HepG2 (cell line): ENCODE data around the gene CDC42EP3. TPM values are rescaled to one million over a fixed set of nuclear protein-coding genes. Genes with fewer than 3 reads are reported as not detected.

ENCODE experiments used
- ATAC-seq: fragments of 200-7000 bp; cut with Tn5 transposase; 3 replicates; pipeline ENCODE4 v1.9.1; 2020; ENCODE audit warnings: mild to moderate bottlenecking, moderate library complexity
- BruUV-seq: library from RNA; stranded (reverse); fragments of 400-500 nt; replicated peaks from 2 replicates; lab custom pipeline; 2021; lab: Mats Ljungman, UMichigan
- CTCF ChIA-PET: fragments of 300-600 bp; formaldehyde crosslinking; extraction: SDS; loops from one replicate; lab custom pipeline; 2021; ENCODE audit warnings: low total read pairs, inconsistent platforms, low intra/inter-chr PET ratio; lab: Yijun Ruan, JAX
- POLR2A ChIA-PET: fragments of 350-600 bp; sonication (Branson Sonifier 250); formaldehyde crosslinking; loops from one replicate; lab custom pipeline; 2020; ENCODE audit warnings: antibody characterized with exemption, inconsistent platforms; lab: Yijun Ruan, JAX
- DNase-seq: peaks from one replicate; pipeline ENCODE4 v3.0.0-alpha.2; 2015; ENCODE audit warnings: low spot score
- FAIRE-seq: peaks from 3 replicates; lab custom pipeline; 2011; peaks lifted over from hg19 to GRCh38; lab: Jason Lieb, UNC
- H2AFZ ChIP-seq: one replicate; pipeline ENCODE4 v1.6.1; 2011; ENCODE audit warnings: low read length, inconsistent platforms
- H3K27ac ChIP-seq: fragments of 300-600 bp; 3 replicates; pipeline ENCODE4 v1.8.0; 2011; ENCODE audit warnings: mixed run types, mild to moderate bottlenecking, mixed read lengths, low read length, inconsistent platforms; ENCODE audit not compliant: insufficient read depth; ENCODE audit errors: extremely low read length
- H3K27me3 ChIP-seq, 2 experiments: fragments of 200-600 bp in 1 of 2; 2 replicates in 1 of 2; 3 replicates in 1 of 2; pipeline versions ENCODE4 v1.6.0 to v1.8.0; 2011; ENCODE audit warnings: low read length in 2 of 2, mild to moderate bottlenecking in 2 of 2, moderate library complexity in 2 of 2, inconsistent platforms in 1 of 2; ENCODE audit not compliant: insufficient read depth in 2 of 2, control insufficient read depth in 1 of 2
- H3K36me3 ChIP-seq, 2 experiments: fragments of 200-600 bp in 1 of 2; replicated peaks in 1 of 2; 2 replicates in 1 of 2; 3 replicates in 1 of 2; pipeline versions ENCODE4 v1.5.1 to v1.8.0; 2011; ENCODE audit warnings: low read length in 2 of 2, inconsistent platforms in 1 of 2; ENCODE audit not compliant: insufficient read depth in 2 of 2, control insufficient read depth in 1 of 2
- H3K4me1 ChIP-seq: 2 replicates; pipeline ENCODE4 v1.5.1; 2012; ENCODE audit warnings: low read length, inconsistent platforms; ENCODE audit not compliant: insufficient read depth
- H3K4me2 ChIP-seq: 2 replicates; pipeline ENCODE4 v1.6.0; 2011; ENCODE audit warnings: low read depth, low read length, inconsistent platforms
- H3K4me3 ChIP-seq, 3 experiments: fragments of 200-600 bp in 1 of 3; sonication (generic), shearing (Covaris generic) in 1 of 3; replicated peaks in 1 of 3; 2 replicates each; pipeline ENCODE4 v1.5.1; 2011 to 2016; ENCODE audit warnings: low read length in 3 of 3, inconsistent platforms in 2 of 3, low read depth in 2 of 3, mild to moderate bottlenecking in 2 of 3, control low read depth in 1 of 3, mixed read lengths in 1 of 3; ENCODE audit not compliant: insufficient read depth in 1 of 3
- H3K79me2 ChIP-seq: one replicate; pipeline ENCODE4 v1.6.1; 2011; ENCODE audit warnings: low read length, inconsistent platforms; ENCODE audit not compliant: insufficient read depth
- H3K9ac ChIP-seq: 2 replicates; pipeline ENCODE4 v1.6.0; 2011; ENCODE audit warnings: mild to moderate bottlenecking, low read depth, low read length, inconsistent platforms; ENCODE audit not compliant: insufficient read depth
- H3K9me3 ChIP-seq: 2 replicates; pipeline ENCODE4 v1.5.1; 2012; ENCODE audit warnings: mild to moderate bottlenecking, low read length
- H4K20me1 ChIP-seq: 2 replicates; pipeline ENCODE4 v1.6.0; 2011; ENCODE audit warnings: inconsistent platforms, mild to moderate bottlenecking, low read length, moderate library complexity; ENCODE audit not compliant: insufficient read depth
- ATF6 ChIP-seq: sonication (generic); formaldehyde crosslinking; conservative IDR thresholded peaks from 2 replicates; pipeline ENCODE4 v1.4.0; 2020; ENCODE audit warnings: missing genetic modification reagents
- IRX3 ChIP-seq: sonication (generic); formaldehyde crosslinking; IDR thresholded peaks from 2 replicates; pipeline ENCODE4 v1.8.1; 2023; ENCODE audit warnings: mild to moderate bottlenecking, low read depth, missing genetic modification reagents, borderline replicate concordance
- JUN ChIP-seq: sonication (generic); formaldehyde crosslinking; IDR thresholded peaks from 2 replicates; pipeline ENCODE4 v1.4.0; 2020; ENCODE audit warnings: mild to moderate bottlenecking, missing genetic modification reagents
- LBX2 ChIP-seq: sonication (generic); formaldehyde crosslinking; IDR thresholded peaks from 2 replicates; pipeline ENCODE4 v1.5.0; 2020; ENCODE audit warnings: missing genetic modification reagents, mild to moderate bottlenecking, borderline replicate concordance
- PAWR ChIP-seq: sonication (generic); formaldehyde crosslinking; IDR thresholded peaks from 2 replicates; pipeline ENCODE4 v1.4.0; 2020; ENCODE audit warnings: missing genetic modification reagents, mild to moderate bottlenecking, borderline replicate concordance
- PHF5A ChIP-seq: IDR thresholded peaks from one replicate; pipeline ENCODE4 v1.6.1; 2018; ENCODE audit warnings: low read depth, missing genetic modification reagents; ENCODE audit not compliant: unreplicated experiment
- RBFOX2 ChIP-seq: fragments of 200-400 bp; formaldehyde crosslinking; IDR thresholded peaks from 2 replicates; pipeline ENCODE4 v1.6.1; 2017; ENCODE audit warnings: low read depth, mild to moderate bottlenecking, low read length
- SMYD3 ChIP-seq: sonication (generic); formaldehyde crosslinking; IDR thresholded peaks from 2 replicates; pipeline ENCODE4 v1.8.1; 2023; ENCODE audit warnings: mild to moderate bottlenecking, missing genetic modification reagents
- SP1 ChIP-seq, 2 experiments: fragments of 450-650 bp in 1 of 2; sonication (generic) in 1 of 2; formaldehyde crosslinking in 1 of 2; IDR thresholded peaks; 2 replicates each; pipeline versions ENCODE4 v1.4.0 to v1.6.1; 2016 to 2020; ENCODE audit warnings: missing genetic modification reagents in 1 of 2
- SRSF4 ChIP-seq: fragments of 200-400 bp; formaldehyde crosslinking; IDR thresholded peaks from one replicate; pipeline ENCODE4 v1.6.1; 2018; ENCODE audit warnings: mild to moderate bottlenecking, low read depth, low read length, moderate library complexity; ENCODE audit not compliant: poor library complexity, severe bottlenecking
- TRAFD1 ChIP-seq: sonication (generic); formaldehyde crosslinking; IDR thresholded peaks from 2 replicates; pipeline ENCODE4 v1.5.1; 2020; ENCODE audit warnings: missing genetic modification reagents, mild to moderate bottlenecking, borderline replicate concordance
- ZNF12 ChIP-seq: sonication (generic); formaldehyde crosslinking; IDR thresholded peaks from 2 replicates; pipeline ENCODE4 v1.5.0; 2020; ENCODE audit warnings: missing genetic modification reagents
- ZNF282 ChIP-seq: fragments of 450-650 bp; IDR thresholded peaks from 2 replicates; pipeline ENCODE4 v1.6.1; 2018; ENCODE audit not compliant: partially characterized antibody
- ZNF331 ChIP-seq: sonication (generic); formaldehyde crosslinking; IDR thresholded peaks from 2 replicates; pipeline ENCODE4 v1.4.0; 2020; ENCODE audit warnings: missing genetic modification reagents
- ZNF530 ChIP-seq: sonication (generic); formaldehyde crosslinking; IDR thresholded peaks from 2 replicates; pipeline ENCODE4 v1.5.0; 2020; ENCODE audit warnings: low read depth, mild to moderate bottlenecking, missing genetic modification reagents
- WGBS: methylation state at CpG from one replicate; pipeline ENCODE4 v1.1.6; 2017; ENCODE audit warnings: low lambda C conversion rate; 5-methylcytosine and 5-hydroxymethylcytosine counted together
- in situ Hi-C: cut with HindIII; loops from 2 replicates; pipeline ENCODE4 v1.10.0; 2017; ENCODE audit warnings: low pct_unique_long_range_greater_than_20kb; ENCODE audit not compliant: extremely low pct_ligation_motif_present
- intact Hi-C: fragments of 100-400 bp; cut with micrococcal nuclease; formaldehyde crosslinking; loops from one replicate; pipeline ENCODE4 v1.10.0; 2022; ENCODE audit not compliant: unreplicated experiment
- polyA plus RNA-seq, 8 experiments: library from polyadenylated mRNA; depleted of rRNA in 3 of 8; stranded (reverse) in 7 of 8; unstranded in 1 of 8; fragments of >200 nt; fragmentation: Illumina TruSeq in 4 of 8; extraction: Trizol in 4 of 8; gene quantifications; 2 replicates each; pipeline versions ENCODE4 v1.2.1 to v1.2.3, GENCODE V29; 2011 to 2016; ENCODE audit warnings: low read depth in 4 of 8, missing spikeins in 1 of 8, mixed read lengths in 1 of 8; ENCODE audit not compliant: insufficient read depth in 1 of 8
- total RNA-seq, 5 experiments: library from RNA; depleted of rRNA; stranded (reverse); fragments of >200 nt; fragmentation: Illumina TruSeq; extraction: Trizol; gene quantifications; 2 replicates each; pipeline ENCODE4 v1.2.3, GENCODE V29; 2016; ENCODE audit warnings: low read depth in 1 of 5

The CDC42EP3 gene
- total and polyA plus RNA-seq, 2 of the 13 experiments (the other 11 are each of a cell fraction or from before 2014, with no cell fraction given), result 0.01 TPM; not detected in 1

- no peak overlapping the region for H2AFZ ChIP-seq
- no peaks in the 10 kb centered on the region for H4K20me1 ChIP-seq
- FAIRE-seq, result no peak
- no peak overlapping the region for H3K4me2 ChIP-seq
- in situ Hi-C loops (no loop called here), intact Hi-C loops (no loop called here)
- no peaks in the 10 kb centered on the region for H3K27me3 ChIP-seq
- H3K9me3 ChIP-seq, result no peaks in the 10 kb centered on the region
- BruUV-seq, result no TSS peak
- TF ChIP-seq IRX3 (CRISPR knock-in tag) (no peak), ATF6 (CRISPR knock-in tag) (no peak)
- no peak overlapping the region for H3K9ac ChIP-seq
- ATAC-seq, result no peak
- CTCF ChIA-PET, result no interaction called here
- no peak overlapping the region for H3K27ac ChIP-seq
- no peak overlapping the region for H3K4me3 ChIP-seq
- no peaks in the 10 kb centered on the region for H3K36me3 ChIP-seq
- POLR2A ChIA-PET, result no interaction called here
- H3K4me1 ChIP-seq, result no peaks in the 10 kb centered on the region
- WGBS, result 13% methylated on average over 2 of the region's 2 CpGs
- H3K79me2 ChIP-seq, result no peaks in the 10 kb centered on the region
- no peak for DNase-seq
These were observed 49.7 kb upstream of the CDC42EP3 start for GRCh38 chr2:37721201-37721560.

- H3K27ac ChIP-seq, result no peak overlapping the region
- 4% methylated on average over 6 of the region's 6 CpGs for WGBS
- H3K9ac ChIP-seq, result no peak overlapping the region
- DNase-seq (no peak), FAIRE-seq (no peak), ATAC-seq (no peak)
- in situ Hi-C loops, result no loop called here
- no peak overlapping the region for H3K4me2 ChIP-seq
- H3K4me1 ChIP-seq, result no peaks in the 10 kb centered on the region
- H3K36me3 ChIP-seq, result no peaks in the 10 kb centered on the region
- no peaks in the 10 kb centered on the region for H3K9me3 ChIP-seq
- H3K79me2 ChIP-seq, result no peaks in the 10 kb centered on the region
- no peak overlapping the region for H3K4me3 ChIP-seq
- no peak overlapping the region for H2AFZ ChIP-seq
- no peaks in the 10 kb centered on the region for H4K20me1 ChIP-seq
- CTCF ChIA-PET, result no interaction called here
- POLR2A ChIA-PET, result no interaction called here
- no peaks in the 10 kb centered on the region for H3K27me3 ChIP-seq
- BruUV-seq, result no TSS peak
- intact Hi-C loops, result no loop called here
- TF ChIP-seq PAWR (CRISPR knock-in tag) (no peak), RBFOX2 (no peak), SP1 (IDR thresholded peaks at IDR 0.05) (no peak), SP1 (CRISPR knock-in tag; IDR thresholded peaks at IDR 0.05) (no peak), ZNF282 (no peak), ZNF331 (CRISPR knock-in tag) (no peak), ZNF530 (CRISPR knock-in tag) (no peak), PHF5A (CRISPR knock-in tag) (no peak), TRAFD1 (no peak), JUN (CRISPR knock-in tag) (no peak), LBX2 (no peak), SRSF4 (no peak), SMYD3 (no peak), ZNF12 (no peak)
These were observed 49.2 kb upstream of the CDC42EP3 start for GRCh38 chr2:37720533-37721200.
